ENCODE data around the gene OR13C5.

- TF ChIP-seq EP300 (IDR thresholded peaks at IDR 0.05) (no peak), CTCF (IDR thresholded peaks at IDR 0.05) (no peak), POLR2AphosphoS5 (IDR thresholded peaks at IDR 0.05) (no peak)
These were observed 46.0 kb downstream of the OR13C5 start for GRCh38 chr9:104553261-104553660.

Data from upper lobe of left lung (tissue), 4 donors.